Hematopoietic multipotent progenitor cell treated with erythropoietin and hydrocortisone succinate and interleukin-3 and kit ligand, for 4 days (in vitro differentiated cells): Measurements from ENCODE around the gene SMYD3.

Source experiments
- DNase-seq: peaks from one replicate; pipeline ENCODE4 v3.0.0-alpha.2; 2015

The SMYD3 gene

GRCh38 chr1:245933431-245934045, 573.5 kb downstream of the SMYD3 start:
- no peak for DNase-seq

- no peak for DNase-seq
Observed at GRCh38 chr1:245932302-245932972, 574.6 kb downstream of the SMYD3 start.

- DNase-seq = no peak
Observed at GRCh38 chr1:245931450-245931849, 575.6 kb downstream of the SMYD3 start.

- DNase-seq = no peak
Observed at GRCh38 chr1:245929224-245929623, 577.9 kb downstream of the SMYD3 start.

GRCh38 chr1:245926888-245927287, 580.2 kb downstream of the SMYD3 start:
- DNase-seq = no peak

GRCh38 chr1:245923215-245923614, 583.9 kb downstream of the SMYD3 start:
- DNase-seq = no peak

- no peak for DNase-seq
Observed at GRCh38 chr1:245921417-245921816, 585.7 kb downstream of the SMYD3 start.

- no peak for DNase-seq
Observed at GRCh38 chr1:245917403-245917802, 589.7 kb downstream of the SMYD3 start.

GRCh38 chr1:245915841-245916240, 591.2 kb downstream of the SMYD3 start:
- DNase-seq = no peak

GRCh38 chr1:245915406-245915805, 591.7 kb downstream of the SMYD3 start:
- DNase-seq = no peak

- DNase-seq = no peak
Observed at GRCh38 chr1:245908543-245908942, 598.5 kb downstream of the SMYD3 start.

- no peak for DNase-seq
Observed at GRCh38 chr1:245906207-245906606, 600.9 kb downstream of the SMYD3 start.

GRCh38 chr1:245903851-245904250, 603.2 kb downstream of the SMYD3 start:
- DNase-seq = no peak

- no peak for DNase-seq
Observed at GRCh38 chr1:245901565-245901964, 605.5 kb downstream of the SMYD3 start.

- no peak for DNase-seq
Observed at GRCh38 chr1:245901037-245901436, 606.0 kb downstream of the SMYD3 start.

GRCh38 chr1:245898581-245898980, 608.5 kb downstream of the SMYD3 start:
- no peak for DNase-seq

GRCh38 chr1:245896258-245896657, 610.8 kb downstream of the SMYD3 start:
- DNase-seq = no peak

GRCh38 chr1:245895455-245895959, 611.6 kb downstream of the SMYD3 start:
- DNase-seq = no peak

GRCh38 chr1:245894843-245895242, 612.2 kb downstream of the SMYD3 start:
- no peak for DNase-seq

GRCh38 chr1:245893025-245893424, 614.1 kb downstream of the SMYD3 start:
- DNase-seq = no peak

- peak; percentile 71 for DNase-seq
Observed at GRCh38 chr1:245888809-245889208, 618.3 kb downstream of the SMYD3 start.

- no peak for DNase-seq
Observed at GRCh38 chr1:245887829-245888228, 619.2 kb downstream of the SMYD3 start.

GRCh38 chr1:245881767-245882391, 625.2 kb downstream of the SMYD3 start:
- no peak for DNase-seq

GRCh38 chr1:245880754-245881403, 626.2 kb downstream of the SMYD3 start:
- DNase-seq = no peak
